Fibroblast of upper back skin (primary cell): ENCODE results near the gene HIF3A.

Source experiments
- DNase-seq: peaks from one replicate; pipeline ENCODE4 v3.0.0-alpha.2; 2013

Gene HIF3A

DNA sequence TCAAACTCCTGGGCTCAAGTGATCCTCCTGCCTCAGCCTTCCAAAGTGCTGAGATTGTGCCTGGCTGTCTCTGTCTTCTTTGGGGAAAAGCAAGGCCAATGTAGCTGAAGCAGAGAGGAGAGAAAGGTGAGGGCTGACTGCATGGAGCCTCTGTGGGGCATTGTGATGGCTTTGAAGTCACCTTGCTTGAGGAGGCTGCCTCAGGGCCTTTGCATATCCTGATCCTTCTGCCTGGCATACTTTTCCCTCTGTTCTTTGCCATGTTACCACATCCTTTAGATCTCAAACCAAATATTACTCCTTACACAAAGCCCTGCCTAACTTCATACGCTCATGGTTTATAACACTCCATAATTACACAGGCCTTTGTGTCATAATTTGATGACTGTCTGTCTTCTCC, 40.6 kb downstream of the HIF3A start:
- DNase-seq, result no peak

DNA sequence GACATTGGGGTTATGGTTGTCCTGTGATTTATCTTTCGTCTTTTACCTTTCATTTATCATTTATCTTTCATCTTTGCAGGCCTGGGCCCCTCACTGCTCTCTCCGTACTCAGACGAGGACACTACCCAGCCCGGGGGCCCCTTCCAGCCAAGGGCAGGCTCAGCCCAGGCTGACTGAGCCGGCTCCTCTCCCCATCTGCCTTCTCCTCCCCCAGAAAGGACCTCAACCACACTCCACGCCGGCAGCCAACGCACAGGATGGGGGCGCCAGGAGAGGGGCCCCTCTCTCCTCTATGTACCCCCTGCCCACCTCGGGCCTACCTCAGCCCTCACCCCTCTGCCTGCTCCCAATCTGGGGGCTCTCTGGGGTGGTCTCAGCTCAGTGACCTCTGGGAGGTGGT, 42.6 kb downstream of the HIF3A start:
- no peak for DNase-seq

DNA sequence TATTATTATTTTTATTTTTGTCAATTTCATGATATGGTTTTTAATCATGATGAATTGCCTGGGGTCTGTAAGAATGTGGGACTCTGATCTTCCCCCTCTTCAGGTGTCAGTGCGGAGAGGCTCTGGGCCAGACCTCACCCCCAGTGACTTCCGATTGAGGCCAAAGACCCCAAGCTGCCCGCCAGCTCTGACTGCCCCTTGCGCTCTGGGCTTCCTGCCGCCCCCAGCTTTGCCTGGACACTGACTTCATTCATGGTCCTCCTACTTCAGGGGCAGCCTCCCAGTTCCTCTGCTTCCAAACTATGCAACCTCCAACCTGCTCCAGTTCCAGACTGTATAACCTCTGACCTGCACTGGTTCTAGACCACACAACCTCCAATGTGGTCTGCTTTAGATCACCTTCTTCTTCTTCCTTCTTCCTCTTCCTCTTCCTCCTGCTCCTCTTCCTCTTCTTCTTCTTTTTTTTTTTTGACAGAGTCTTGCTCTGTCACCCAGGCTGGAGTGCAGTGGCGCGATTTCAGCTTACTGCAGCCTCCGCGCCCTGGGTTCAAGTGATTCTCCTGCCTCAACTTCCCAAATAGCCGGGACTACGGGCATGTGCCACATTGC, 43.3 kb downstream of the HIF3A start:
- DNase-seq, result no peak

DNA sequence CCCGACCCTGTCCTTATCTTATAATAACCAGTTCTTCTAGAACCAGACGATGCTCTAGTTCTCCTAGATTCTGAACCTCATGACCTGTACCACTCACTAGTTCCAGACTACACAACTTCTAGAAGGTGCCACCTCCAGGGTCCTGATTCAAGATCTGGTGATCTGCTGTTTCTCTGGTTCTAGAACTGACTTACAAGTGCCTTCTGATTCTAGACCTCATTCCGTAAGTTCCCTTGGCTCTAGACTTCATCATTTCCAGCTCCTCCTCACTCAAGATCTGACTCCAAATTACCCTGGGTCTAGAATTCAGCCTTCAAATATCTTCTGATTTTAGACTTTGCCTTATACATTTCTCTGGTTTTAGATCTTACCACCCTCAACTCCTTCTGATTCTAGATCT, 45.1 kb downstream of the HIF3A start:
- no peak for DNase-seq

DNA sequence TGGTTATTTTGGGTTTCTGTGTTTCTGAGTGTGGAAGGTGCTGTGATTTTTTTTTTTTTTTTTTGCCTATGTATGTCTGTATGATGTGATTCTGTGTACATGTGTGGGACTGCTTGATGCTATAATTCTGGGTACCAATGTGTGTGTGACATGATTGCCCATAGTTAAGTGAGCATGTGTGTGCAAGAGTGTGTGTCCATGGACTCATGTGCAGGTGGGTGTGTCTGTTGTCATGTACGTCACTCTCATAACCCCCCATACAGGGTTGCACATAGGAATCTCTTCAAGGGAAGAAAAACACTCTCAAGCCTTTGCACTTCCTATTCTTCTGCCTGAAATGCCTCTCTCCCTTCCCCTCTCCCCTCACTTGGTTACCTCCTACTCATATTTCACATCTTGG, 47.5 kb downstream of the HIF3A start:
- DNase-seq, result no peak

DNA sequence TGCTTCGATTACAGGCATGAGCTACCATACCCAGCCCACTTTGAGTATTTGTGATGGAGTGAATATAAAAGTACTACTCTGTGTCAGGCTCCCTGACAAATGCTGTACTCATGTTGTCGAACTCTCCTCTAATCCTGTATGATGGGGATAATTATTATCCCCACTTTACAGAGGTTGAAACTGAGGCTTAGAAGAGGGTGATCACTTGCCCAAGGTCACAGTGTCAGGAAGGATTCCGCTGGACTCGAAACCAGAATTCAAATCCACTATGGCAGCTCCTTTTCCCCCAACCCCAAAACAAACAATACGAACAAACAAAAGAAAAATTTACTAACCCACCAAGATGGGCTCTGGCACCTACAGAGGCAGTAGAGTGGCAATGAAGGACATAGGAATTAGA, 48.3 kb downstream of the HIF3A start:
- DNase-seq, result no peak

DNA sequence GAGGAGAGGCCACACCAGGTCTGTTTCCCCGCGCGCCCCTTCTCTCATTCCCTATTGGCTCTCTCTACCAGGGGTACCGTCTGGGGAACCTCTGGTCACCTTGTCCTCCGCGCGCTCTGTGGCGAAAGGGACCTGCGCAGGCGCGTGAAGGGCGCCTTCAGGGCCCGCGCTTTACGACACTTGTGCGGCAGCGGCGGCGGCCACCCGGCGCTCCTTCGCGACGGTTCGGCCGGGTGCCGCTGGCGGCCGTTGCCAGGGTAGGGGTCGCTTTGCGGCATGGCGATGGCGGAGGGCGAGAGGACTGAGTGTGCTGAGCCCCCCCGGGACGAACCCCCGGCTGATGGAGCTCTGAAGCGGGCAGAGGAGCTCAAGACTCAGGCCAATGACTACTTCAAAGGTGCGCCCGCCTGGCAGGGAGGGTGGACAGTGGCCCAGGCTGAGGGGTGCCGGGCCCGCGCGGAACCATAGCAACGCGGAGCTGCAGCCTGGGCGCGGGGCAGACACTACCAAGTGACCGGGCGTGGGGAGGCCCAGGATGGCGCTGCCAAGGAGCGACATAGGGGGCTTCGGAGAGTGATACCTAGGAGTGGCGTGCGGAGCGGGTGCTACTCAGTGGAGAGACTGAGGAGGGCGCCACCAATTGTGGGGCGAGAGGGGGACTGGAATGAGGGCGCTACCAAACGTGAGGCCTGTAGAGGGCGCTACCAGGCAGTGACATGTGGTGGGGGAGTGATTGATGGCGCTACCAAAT, 50.2 kb downstream of the HIF3A start, which contains the start of gene PPP5C:
TSS of gene PPP5C (plus strand) at position 267 of the 751 bp plus-strand sequence. CDS start at position 277, 10 bp downstream.
- DNase-seq, result peak; percentile 91

GRCh38 chr19:46347572-46347883, 50.7 kb downstream of the HIF3A start:
- no peak for DNase-seq

DNA sequence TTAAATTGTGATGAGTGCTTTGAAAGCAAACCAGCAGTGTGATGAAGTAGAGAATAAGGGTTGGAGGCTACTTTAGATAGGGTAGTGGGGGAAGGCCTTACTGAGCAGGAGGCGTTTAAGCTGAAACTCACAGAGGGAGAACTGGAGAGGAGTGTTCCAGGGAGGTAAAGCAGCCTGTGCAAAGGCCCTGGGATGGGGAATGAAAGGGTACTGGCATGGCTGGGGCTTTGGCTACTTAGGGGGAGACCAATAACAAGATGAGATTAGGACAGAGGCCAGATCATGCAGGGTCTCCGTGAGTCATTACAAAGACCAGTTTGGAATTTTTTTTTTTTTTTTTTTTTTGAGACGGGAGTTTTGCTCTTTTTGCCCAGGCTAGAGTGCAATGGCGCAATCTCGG, 51.1 kb downstream of the HIF3A start:
- no peak for DNase-seq

GRCh38 chr19:46349311-46349993, 52.6 kb downstream of the HIF3A start:
- no peak for DNase-seq

- DNase-seq, result no peak
These were observed 53.4 kb downstream of the HIF3A start for GRCh38 chr19:46350029-46350757.

DNA sequence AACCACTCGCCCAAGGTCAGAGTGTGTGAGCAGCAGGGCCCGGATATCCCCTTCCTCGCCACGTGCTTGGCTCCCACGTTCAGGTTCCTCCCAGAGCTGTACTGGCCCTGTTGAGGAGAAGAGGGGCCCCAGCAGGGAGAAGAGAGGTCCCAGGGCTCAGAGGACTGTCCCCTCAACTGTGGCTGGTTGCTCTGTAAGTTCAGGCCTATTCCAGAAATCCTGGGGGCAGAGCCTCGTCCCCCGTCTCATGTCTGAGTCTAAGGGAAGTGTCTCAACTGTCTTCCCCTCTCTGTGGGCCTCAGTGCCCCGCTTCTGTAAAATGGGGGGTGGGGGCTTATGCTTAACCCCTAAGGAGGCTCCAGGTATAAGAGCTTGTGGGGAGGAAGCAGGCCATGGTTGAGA, 53.9 kb downstream of the HIF3A start:
- no peak for DNase-seq

DNA sequence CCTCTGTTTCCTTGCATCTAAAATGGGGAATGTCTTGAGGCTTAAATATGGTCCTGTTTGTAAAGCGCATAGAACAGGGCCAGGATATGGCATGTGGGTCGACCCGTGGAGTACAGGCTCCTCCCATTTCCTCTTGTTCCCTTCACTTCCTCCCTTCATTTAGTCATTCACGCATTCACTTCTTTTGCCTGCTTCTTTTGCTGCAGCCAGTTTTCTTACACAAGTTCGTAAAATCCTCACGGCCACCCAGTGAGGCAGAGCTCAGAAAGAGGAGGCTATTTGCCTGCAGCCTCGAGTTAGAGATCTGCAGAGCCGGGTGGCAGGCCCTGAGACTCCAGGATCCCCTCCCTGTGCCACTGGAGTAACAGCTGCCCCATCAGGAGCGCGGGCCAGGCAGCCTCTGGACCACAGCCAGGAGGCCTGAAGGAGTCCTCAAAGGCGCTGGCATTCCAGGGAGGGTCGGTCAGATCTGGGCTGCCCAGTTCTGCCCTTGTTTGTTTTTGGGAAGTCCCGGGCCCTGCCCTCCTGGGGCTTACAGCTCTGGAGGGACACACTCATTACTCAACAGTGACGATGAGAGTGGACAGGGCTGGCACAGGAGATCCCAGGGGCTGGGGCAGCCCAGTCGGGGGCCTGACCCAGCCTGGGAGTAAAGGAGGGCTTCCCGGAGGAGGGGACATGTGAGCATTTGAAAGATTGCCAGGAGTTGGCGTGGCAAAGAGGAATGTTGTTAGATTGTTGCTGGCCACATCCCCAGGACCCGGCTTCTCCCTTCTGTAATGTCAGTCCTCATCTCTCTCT, 54.6 kb downstream of the HIF3A start:
- DNase-seq, result peak; percentile 36

GRCh38 chr19:46353730-46354528, 57.1 kb downstream of the HIF3A start:
- no peak for DNase-seq

DNA sequence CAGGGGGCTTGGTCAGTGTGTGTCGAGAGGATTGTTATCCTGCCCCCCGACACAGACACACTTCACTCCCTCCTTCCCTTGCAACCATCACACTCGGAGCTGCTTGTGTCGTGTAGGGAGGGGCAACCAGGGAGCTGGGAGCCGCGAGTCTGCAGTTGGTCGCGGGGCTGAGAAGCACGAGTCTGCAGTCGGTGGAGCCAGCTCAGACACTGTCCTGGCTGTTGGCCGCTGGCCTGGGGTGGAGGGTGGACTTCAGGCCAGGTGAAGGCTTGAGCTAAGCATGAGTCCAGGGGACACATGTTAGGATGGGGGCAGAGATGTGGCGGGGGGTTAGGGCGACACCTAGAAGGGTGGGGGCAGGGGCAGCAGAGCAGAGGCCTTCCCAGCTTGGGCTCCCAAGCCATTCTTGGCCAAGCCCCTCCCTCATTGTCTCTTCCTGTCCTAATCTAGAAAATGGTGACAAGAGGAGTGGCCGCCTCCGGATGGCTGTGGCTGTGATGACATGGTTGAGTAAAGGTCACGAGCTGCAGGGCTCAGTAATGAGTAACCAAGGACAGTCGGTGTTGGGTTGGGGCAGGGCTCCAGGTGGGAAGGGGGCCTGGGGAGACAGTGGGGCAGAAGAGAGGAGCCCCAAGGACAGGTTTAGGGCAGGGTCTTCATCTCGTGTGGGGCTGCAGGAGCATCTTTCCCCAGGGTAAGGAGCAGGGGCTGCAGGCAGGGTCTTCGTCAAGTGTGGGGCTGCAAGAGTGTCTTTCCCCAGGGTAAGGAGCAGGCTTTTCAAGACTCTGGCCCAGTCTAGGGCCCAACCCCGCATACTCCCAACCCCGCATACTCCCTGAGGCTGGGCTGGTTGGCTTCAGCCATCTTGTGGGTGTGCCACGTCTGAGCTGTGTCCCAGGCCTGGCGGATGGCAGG, 58.6 kb downstream of the HIF3A start:
- no peak for DNase-seq

DNA sequence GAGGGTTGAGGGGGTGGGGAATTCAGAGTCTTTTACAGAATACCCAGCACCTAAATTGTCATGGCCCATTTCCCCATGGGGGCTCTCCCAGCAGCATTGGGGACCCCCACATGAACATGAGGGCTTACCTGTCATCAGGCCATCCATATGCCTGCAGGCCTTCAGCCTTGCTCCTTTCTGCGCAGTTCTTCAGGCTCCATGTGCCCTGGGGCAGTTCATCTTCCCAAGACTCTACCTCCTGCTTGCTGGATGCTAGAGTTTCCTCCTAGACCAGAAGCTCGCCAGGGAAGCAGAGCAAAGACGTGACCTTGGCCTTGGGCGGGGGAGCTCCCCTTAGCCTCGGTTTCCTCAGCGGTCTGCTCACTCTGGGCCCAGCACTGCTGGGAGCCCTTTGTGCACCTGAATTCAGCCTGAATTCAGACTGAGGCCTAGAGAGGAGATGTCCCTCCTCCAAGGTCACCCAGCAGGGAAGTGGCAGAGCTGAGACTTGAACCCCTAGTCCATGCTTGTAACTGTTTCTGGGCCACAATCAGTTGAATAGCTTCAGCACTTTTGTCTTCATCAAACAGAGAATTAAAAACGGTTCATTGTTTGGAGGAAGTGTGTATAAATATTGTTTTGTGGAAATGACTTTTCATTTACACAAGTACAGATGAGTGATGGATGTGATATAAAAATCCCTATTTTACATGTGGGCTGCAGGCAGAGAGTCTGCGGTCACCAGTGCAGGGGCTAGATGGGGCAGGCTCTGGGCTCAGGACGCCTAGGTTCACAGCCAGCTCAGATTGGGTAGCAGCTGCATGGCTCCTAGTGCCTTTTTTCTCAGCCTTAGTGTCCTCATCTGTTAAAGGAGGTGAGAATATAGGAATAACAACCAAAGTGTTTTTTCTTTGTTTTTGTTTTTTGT, 59.6 kb downstream of the HIF3A start:
- no peak for DNase-seq

DNA sequence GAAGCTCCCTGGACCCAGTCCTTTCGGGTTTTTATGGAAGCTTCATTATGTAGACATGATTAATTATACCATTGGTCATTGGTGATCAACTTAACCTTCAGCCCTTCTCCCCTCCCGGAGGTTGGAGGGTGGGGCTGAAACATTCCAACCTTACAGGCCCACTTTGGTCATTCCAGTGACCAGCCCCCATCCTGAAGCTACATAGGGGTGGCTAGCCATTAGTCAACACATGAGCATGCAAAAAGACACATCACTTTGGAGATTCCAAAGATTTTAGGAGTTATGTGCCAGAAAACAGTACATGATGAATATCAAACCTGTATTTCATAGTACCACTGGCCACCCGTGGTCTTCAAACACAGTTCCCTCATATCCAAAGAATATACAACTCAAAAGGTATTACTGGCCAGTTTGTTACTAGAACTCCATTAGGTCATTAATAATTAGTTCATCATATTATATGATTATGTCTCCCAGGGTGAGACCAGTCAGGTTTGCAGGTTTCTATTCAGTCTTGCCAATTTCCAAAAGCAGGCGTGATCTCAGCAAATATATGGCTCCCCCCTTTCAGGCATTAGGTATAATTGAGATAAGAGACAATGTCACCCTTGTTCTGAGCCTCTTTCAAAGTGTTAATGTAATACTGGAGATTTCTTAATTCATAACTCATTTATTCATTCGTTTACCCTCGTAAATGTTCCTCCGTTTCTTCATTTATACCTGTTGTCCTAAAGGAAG, 61.2 kb downstream of the HIF3A start:
- peak; percentile 76 for DNase-seq

DNA sequence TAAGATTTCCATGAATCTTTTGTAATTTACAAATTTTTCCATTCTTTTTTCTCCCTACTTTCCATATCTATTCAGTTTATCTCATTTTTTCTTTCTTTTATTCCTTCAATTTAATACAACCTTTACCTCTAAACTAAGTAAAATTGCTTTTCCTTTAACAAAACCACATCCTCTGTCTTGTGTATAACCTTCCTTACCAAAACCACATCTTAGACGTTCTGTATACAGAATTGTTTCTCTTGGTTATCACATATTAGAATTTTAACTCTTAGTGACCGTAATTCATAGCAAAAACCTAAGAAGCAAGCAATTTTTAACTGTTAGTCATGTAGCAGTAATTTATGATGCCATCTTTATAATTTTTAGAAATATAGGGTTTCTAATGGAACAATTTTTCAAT, 65.1 kb downstream of the HIF3A start:
- DNase-seq, result peak; percentile 23

GRCh38 chr19:46364359-46364758, 67.5 kb downstream of the HIF3A start:
- DNase-seq, result no peak
